HepG2 (cell line): ENCODE data around the gene TNFRSF1B. TPM values are rescaled to one million over a fixed set of nuclear protein-coding genes. Genes with fewer than 3 reads are reported as not detected.
A peak's percentile ranks its signal among the peaks of the same experiment; 100 is the strongest.

Experiments
- ATRX ChIP-seq: sonication (generic); formaldehyde crosslinking; IDR thresholded peaks from 2 replicates; pipeline ENCODE4 v1.4.0; 2020; ENCODE audit warnings: missing genetic modification reagents, borderline replicate concordance
- BHLHE40 ChIP-seq: IDR thresholded peaks from 2 replicates; pipeline ENCODE4 v1.6.1; 2011; ENCODE audit warnings: low read length, improper control_type of control experiment
- CEBPG ChIP-seq: IDR thresholded peaks from 2 replicates; pipeline ENCODE4 v1.6.1; 2016
- DMAP1 ChIP-seq: IDR thresholded peaks from 2 replicates; pipeline ENCODE4 v1.6.1; 2016
- FOXC1 ChIP-seq: sonication (generic); formaldehyde crosslinking; IDR thresholded peaks from 2 replicates; pipeline ENCODE4 v1.8.0; 2022; ENCODE audit warnings: mild to moderate bottlenecking, missing genetic modification reagents, borderline replicate concordance
- MEIS1 ChIP-seq: sonication (generic); formaldehyde crosslinking; IDR thresholded peaks from 2 replicates; pipeline ENCODE4 v1.9.0; 2021; ENCODE audit warnings: mild to moderate bottlenecking, missing genetic modification reagents, moderate library complexity, borderline replicate concordance
- SOX13 ChIP-seq, 3 experiments: fragments of 450-650 bp in 1 of 3; sonication (generic) in 1 of 3; formaldehyde crosslinking in 1 of 3; IDR thresholded peaks in 2 of 3; conservative IDR thresholded peaks in 1 of 3; 2 replicates each; pipeline versions ENCODE4 v1.5.0 to v1.6.1; 2016 to 2020; ENCODE audit warnings: antibody characterized with exemption in 1 of 3, mild to moderate bottlenecking in 1 of 3, missing compliant biosample characterization in 1 of 3, missing genetic modification reagents in 1 of 3, moderate library complexity in 1 of 3
- STAG1 ChIP-seq: sonication (generic); formaldehyde crosslinking; IDR thresholded peaks from 2 replicates; pipeline ENCODE4 v1.4.0; 2020; ENCODE audit warnings: missing genetic modification reagents
- TEAD3 ChIP-seq: optimal IDR thresholded peaks from 2 replicates; pipeline ENCODE3; 2016; ENCODE audit warnings: borderline replicate concordance
- TMF1 ChIP-seq: sonication (generic); formaldehyde crosslinking; IDR thresholded peaks from 2 replicates; pipeline ENCODE4 v1.8.1; 2022; ENCODE audit warnings: low read depth, missing genetic modification reagents
- ZBTB21 ChIP-seq: sonication (generic); formaldehyde crosslinking; IDR thresholded peaks from 2 replicates; pipeline ENCODE4 v1.4.0; 2020; ENCODE audit warnings: missing genetic modification reagents
- ZKSCAN5 ChIP-seq: sonication (generic); formaldehyde crosslinking; IDR thresholded peaks from 2 replicates; pipeline ENCODE4 v1.5.1; 2020; ENCODE audit warnings: mild to moderate bottlenecking, missing genetic modification reagents
- ZNF343 ChIP-seq: sonication (generic); formaldehyde crosslinking; IDR thresholded peaks from 2 replicates; pipeline ENCODE4 v1.4.0; 2020; ENCODE audit warnings: mild to moderate bottlenecking, missing genetic modification reagents
- ZNF609 ChIP-seq: sonication (generic); formaldehyde crosslinking; IDR thresholded peaks from 2 replicates; pipeline ENCODE4 v1.4.0; 2020; ENCODE audit warnings: mild to moderate bottlenecking, missing genetic modification reagents, borderline replicate concordance
- ZNF773 ChIP-seq: sonication (generic); formaldehyde crosslinking; IDR thresholded peaks from 2 replicates; pipeline ENCODE4 v1.4.0; 2020; ENCODE audit warnings: missing genetic modification reagents, borderline replicate concordance
- ZNF878 ChIP-seq: sonication (generic); formaldehyde crosslinking; IDR thresholded peaks from 2 replicates; pipeline ENCODE4 v1.8.1; 2023; ENCODE audit warnings: mild to moderate bottlenecking, missing genetic modification reagents, moderate library complexity
- polyA plus RNA-seq, 8 experiments: library from polyadenylated mRNA; depleted of rRNA in 3 of 8; stranded (reverse) in 7 of 8; unstranded in 1 of 8; fragments of >200 nt; fragmentation: Illumina TruSeq in 4 of 8; extraction: Trizol in 4 of 8; gene quantifications; 2 replicates each; pipeline versions ENCODE4 v1.2.1 to v1.2.3, GENCODE V29; 2011 to 2016; ENCODE audit warnings: low read depth in 4 of 8, missing spikeins in 1 of 8, mixed read lengths in 1 of 8; ENCODE audit not compliant: insufficient read depth in 1 of 8
- total RNA-seq, 5 experiments: library from RNA; depleted of rRNA; stranded (reverse); fragments of >200 nt; fragmentation: Illumina TruSeq; extraction: Trizol; gene quantifications; 2 replicates each; pipeline ENCODE4 v1.2.3, GENCODE V29; 2016; ENCODE audit warnings: low read depth in 1 of 5
- TF ChIP-seq, protein P1 (sequence below): sonication (generic); formaldehyde crosslinking; conservative IDR thresholded peaks from 2 replicates; pipeline ENCODE4 v1.4.0; 2020; ENCODE audit warnings: mild to moderate bottlenecking, missing genetic modification reagents, moderate library complexity
- TF ChIP-seq, protein P2 (sequence below): sonication (generic); formaldehyde crosslinking; IDR thresholded peaks from 2 replicates; pipeline ENCODE4 v1.8.0; 2022; ENCODE audit warnings: missing genetic modification reagents, low read depth, mild to moderate bottlenecking, borderline replicate concordance

Gene TNFRSF1B
- total and polyA plus RNA-seq, 2 of the 13 experiments (the other 11 are each of a cell fraction or from before 2014, with no cell fraction given) = 0.04 to 0.11 TPM

- TF ChIP-seq, protein P1, sequence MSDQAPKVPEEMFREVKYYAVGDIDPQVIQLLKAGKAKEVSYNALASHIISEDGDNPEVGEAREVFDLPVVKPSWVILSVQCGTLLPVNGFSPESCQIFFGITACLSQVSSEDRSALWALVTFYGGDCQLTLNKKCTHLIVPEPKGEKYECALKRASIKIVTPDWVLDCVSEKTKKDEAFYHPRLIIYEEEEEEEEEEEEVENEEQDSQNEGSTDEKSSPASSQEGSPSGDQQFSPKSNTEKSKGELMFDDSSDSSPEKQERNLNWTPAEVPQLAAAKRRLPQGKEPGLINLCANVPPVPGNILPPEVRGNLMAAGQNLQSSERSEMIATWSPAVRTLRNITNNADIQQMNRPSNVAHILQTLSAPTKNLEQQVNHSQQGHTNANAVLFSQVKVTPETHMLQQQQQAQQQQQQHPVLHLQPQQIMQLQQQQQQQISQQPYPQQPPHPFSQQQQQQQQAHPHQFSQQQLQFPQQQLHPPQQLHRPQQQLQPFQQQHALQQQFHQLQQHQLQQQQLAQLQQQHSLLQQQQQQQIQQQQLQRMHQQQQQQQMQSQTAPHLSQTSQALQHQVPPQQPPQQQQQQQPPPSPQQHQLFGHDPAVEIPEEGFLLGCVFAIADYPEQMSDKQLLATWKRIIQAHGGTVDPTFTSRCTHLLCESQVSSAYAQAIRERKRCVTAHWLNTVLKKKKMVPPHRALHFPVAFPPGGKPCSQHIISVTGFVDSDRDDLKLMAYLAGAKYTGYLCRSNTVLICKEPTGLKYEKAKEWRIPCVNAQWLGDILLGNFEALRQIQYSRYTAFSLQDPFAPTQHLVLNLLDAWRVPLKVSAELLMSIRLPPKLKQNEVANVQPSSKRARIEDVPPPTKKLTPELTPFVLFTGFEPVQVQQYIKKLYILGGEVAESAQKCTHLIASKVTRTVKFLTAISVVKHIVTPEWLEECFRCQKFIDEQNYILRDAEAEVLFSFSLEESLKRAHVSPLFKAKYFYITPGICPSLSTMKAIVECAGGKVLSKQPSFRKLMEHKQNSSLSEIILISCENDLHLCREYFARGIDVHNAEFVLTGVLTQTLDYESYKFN = 0 out of 2 replicates have a peak, but pooled peaks have one; percentile 22
- TF ChIP-seq ZNF773 (peak; percentile 50; the same call in 1 of the 2 replicates), DMAP1 (CRISPR knock-in tag) (no peak), MEIS1 (0 out of 2 replicates have a peak, but pooled peaks have one; percentile 30), ZNF609 (CRISPR knock-in tag) (no peak), CEBPG (CRISPR knock-in tag) (no peak), TMF1 (CRISPR knock-in tag) (0 out of 2 replicates have a peak, but pooled peaks have one; percentile 72), TEAD3 (no peak), ZNF343 (CRISPR knock-in tag) (no peak), ATRX (no peak), BHLHE40 (peak; percentile 26; the same call in 1 of the 2 replicates), ZKSCAN5 (CRISPR knock-in tag) (no peak), FOXC1 (CRISPR knock-in tag) (peak; percentile 30; the same call in 1 of the 2 replicates), ZNF878 (CRISPR knock-in tag) (no peak), ZBTB21 (CRISPR knock-in tag) (no peak), STAG1 (CRISPR knock-in tag) (peak; percentile 23; the same call in 1 of the 2 replicates), SOX13 (IDR thresholded peaks at IDR 0.05) (no peak), SOX13 (CRISPR knock-in tag; conservative IDR thresholded peaks at IDR 0.05 in 1 of 2, IDR thresholded peaks at IDR 0.05 in 1 of 2) (peak in 1 of 2 experiments; percentile 13; a peak in 1 of 4 replicates)
- TF ChIP-seq, protein P2, sequence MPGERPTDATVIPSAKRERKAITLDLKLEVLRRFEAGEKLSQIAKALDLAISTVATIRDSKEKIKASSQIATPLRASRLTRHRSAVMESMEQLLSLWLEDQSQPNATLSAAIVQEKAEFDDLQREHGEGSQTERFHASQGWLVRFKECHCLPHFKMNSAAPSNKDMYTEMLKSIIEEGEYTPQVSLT (CRISPR knock-in tag) = no peak
Measured at GRCh38 chr1:12229835-12230548, 63.2 kb downstream of the TNFRSF1B start, which contains the start of gene VPS13D (continued).
